ENCODE data around the gene C16orf87.

DNA sequence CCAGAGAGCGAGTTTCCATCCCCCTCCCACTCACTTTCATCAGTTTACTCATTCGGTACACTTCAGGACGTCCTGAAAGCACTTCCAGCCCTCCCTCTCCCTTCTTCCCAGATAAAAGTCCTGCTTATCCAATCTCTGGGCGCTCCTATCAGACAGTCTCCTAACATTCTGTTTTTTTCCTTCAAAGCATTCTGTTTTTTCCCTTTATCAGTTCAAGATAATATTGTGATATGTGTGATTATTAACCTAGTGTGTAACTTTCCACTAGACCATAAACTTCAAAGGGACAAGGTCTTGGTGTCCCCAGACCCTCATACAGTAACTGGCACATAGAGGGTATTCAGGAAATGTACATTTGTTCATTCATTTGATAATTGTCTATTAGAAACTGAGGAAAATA, 24.4 kb upstream of the C16orf87 start:
- TF ChIP-seq, protein P1, sequence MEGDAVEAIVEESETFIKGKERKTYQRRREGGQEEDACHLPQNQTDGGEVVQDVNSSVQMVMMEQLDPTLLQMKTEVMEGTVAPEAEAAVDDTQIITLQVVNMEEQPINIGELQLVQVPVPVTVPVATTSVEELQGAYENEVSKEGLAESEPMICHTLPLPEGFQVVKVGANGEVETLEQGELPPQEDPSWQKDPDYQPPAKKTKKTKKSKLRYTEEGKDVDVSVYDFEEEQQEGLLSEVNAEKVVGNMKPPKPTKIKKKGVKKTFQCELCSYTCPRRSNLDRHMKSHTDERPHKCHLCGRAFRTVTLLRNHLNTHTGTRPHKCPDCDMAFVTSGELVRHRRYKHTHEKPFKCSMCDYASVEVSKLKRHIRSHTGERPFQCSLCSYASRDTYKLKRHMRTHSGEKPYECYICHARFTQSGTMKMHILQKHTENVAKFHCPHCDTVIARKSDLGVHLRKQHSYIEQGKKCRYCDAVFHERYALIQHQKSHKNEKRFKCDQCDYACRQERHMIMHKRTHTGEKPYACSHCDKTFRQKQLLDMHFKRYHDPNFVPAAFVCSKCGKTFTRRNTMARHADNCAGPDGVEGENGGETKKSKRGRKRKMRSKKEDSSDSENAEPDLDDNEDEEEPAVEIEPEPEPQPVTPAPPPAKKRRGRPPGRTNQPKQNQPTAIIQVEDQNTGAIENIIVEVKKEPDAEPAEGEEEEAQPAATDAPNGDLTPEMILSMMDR (IDR thresholded peaks at IDR 0.05; ENCODE audit: insufficient read depth, low read depth, low read length) = no peak
- TF ChIP-seq EZH2 (IDR thresholded peaks at IDR 0.05; ENCODE audit: insufficient read depth, low read length) = no peak

Data from astrocyte (in vitro differentiated cells and primary cell).